Glutamatergic neuron (in vitro differentiated cells): ENCODE measurements around the gene MED13L. TPM values are rescaled to one million over a fixed set of nuclear protein-coding genes. Genes with fewer than 3 reads are reported as not detected.

ENCODE experiments used
- DNase-seq: peaks from one replicate; pipeline ENCODE4 v3.0.0; 2022
- H3K27ac Mint-ChIP-seq: one replicate; pipeline ENCODE4 v1.8.0; 2020; ENCODE audit warnings: mild to moderate bottlenecking, mixed read lengths, inconsistent platforms; ENCODE audit not compliant: unreplicated experiment
- H3K27me3 Mint-ChIP-seq: one replicate; pipeline ENCODE4 v1.8.0; 2020; ENCODE audit warnings: mild to moderate bottlenecking, moderate library complexity, mixed read lengths, inconsistent platforms; ENCODE audit not compliant: unreplicated experiment
- H3K36me3 Mint-ChIP-seq: one replicate; pipeline ENCODE4 v1.8.0; 2020; ENCODE audit warnings: mild to moderate bottlenecking, mixed read lengths, inconsistent platforms; ENCODE audit not compliant: unreplicated experiment
- H3K4me1 Mint-ChIP-seq: one replicate; pipeline ENCODE4 v1.8.0; 2020; ENCODE audit warnings: mild to moderate bottlenecking, low read depth, mixed read lengths, inconsistent platforms; ENCODE audit not compliant: unreplicated experiment
- H3K4me3 Mint-ChIP-seq: one replicate; pipeline ENCODE4 v1.8.0; 2020; ENCODE audit warnings: mild to moderate bottlenecking, mixed read lengths, inconsistent platforms; ENCODE audit not compliant: unreplicated experiment
- H3K9me3 Mint-ChIP-seq: one replicate; pipeline ENCODE4 v1.8.0; 2020; ENCODE audit warnings: mild to moderate bottlenecking, moderate library complexity, mixed read lengths, inconsistent platforms; ENCODE audit not compliant: unreplicated experiment
- total RNA-seq: library from RNA; stranded (reverse); fragmentation: NEBNext Ultra II Directional; extraction: Animal tissue kit (Norgen Biotek cat#: 25700); gene quantifications from one replicate; pipeline ENCODE4 v1.2.1, GENCODE V29; 2021; ENCODE audit not compliant: unreplicated experiment
- TF ChIP-seq, protein P1 (sequence below): fragments of 200-600 bp; sonication (generic); IDR thresholded peaks from one replicate; pipeline ENCODE4 v1.5.0; 2021; ENCODE audit not compliant: partially characterized antibody, unreplicated experiment

The MED13L gene
- total RNA-seq, 1 donor from 2014 or later, result 95.5 TPM

DNA sequence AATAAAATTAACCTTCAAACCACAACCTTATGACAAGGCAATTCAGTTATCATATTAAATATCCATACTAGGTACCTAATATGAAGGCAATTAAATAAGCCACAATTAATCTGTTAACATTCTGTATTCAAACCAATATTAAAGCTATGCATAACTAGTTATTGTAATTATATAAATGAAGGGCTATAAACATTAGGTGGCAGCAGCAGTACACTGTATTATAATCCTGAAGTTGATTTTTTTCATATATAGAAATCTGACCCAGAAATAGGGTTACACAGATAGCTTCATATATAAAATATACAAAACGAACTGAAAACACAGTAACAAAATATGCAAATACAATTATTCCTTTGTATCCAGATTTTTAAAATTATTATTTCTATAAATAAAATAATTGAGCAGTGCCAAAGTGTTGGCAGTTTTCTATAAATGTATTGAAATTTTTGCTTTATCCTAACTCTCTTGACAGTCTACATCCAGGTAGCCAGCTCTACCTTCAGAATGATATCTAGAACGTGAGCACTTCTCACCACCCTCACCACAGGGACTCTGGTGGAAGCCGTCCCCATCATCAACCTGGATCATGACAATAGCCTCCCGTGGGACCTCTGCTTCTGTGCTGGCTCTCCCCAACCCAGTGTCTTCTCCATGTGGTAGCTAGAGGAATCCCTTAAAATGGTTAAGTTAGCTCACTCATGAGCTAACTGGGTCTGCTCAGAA, 136.2 kb downstream of the MED13L start:
- Mint-ChIP-seq H3K27ac (no peak overlapping the region), H3K27me3 (no peaks in the 10 kb centered on the region), H3K4me1 (peaks cover 15% of the 10 kb centered on the region), H3K9me3 (peaks cover 2% of the 10 kb centered on the region), H3K36me3 (no peaks in the 10 kb centered on the region), H3K4me3 (no peak overlapping the region)
- TF ChIP-seq, protein P1, sequence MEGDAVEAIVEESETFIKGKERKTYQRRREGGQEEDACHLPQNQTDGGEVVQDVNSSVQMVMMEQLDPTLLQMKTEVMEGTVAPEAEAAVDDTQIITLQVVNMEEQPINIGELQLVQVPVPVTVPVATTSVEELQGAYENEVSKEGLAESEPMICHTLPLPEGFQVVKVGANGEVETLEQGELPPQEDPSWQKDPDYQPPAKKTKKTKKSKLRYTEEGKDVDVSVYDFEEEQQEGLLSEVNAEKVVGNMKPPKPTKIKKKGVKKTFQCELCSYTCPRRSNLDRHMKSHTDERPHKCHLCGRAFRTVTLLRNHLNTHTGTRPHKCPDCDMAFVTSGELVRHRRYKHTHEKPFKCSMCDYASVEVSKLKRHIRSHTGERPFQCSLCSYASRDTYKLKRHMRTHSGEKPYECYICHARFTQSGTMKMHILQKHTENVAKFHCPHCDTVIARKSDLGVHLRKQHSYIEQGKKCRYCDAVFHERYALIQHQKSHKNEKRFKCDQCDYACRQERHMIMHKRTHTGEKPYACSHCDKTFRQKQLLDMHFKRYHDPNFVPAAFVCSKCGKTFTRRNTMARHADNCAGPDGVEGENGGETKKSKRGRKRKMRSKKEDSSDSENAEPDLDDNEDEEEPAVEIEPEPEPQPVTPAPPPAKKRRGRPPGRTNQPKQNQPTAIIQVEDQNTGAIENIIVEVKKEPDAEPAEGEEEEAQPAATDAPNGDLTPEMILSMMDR, result no peak
- DNase-seq, result no peak

DNA sequence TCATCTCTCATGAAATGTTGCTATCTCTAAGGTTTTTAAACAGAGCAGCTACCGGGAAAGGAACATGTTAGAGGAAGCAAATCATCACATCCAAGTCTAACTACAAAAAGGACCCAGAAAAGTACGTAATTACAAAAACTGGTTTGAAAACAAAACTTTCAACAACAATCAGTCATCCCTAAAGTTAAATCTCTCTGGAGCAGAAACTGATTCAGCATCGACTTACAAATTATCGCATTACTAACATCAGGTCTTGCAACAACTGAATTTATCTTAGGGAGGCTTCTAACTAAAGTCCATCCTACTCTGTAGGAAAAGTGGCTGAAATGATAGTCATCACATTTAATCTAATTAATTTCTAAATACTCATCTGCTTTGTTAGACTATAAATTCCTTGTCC, 137.0 kb downstream of the MED13L start:
- H3K9me3 Mint-ChIP-seq, result peaks cover 2% of the 10 kb centered on the region

DNA sequence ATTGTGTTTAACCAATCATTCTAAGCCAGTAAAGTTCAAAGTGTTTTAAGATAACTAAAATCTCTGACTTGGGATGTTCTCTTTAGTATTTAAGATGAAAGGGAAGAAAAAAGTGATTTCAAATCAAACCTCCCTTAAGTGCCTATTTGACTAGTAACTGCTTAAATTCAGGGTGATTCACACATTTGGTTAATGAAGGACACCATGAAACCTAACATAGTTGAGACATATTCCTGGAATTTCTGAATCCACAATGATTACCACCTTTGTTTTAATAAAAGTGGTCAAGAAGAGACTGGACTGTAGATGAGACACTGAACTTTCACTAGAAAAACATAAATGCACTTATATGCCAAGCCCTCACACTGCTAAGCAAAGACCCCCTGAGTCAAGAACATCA, 138.7 kb downstream of the MED13L start:
- H3K9me3 Mint-ChIP-seq, result peaks cover 2% of the 10 kb centered on the region
- H3K36me3 Mint-ChIP-seq, result no peaks in the 10 kb centered on the region
- no peak overlapping the region for H3K27ac Mint-ChIP-seq
- peaks cover 4% of the 10 kb centered on the region for H3K27me3 Mint-ChIP-seq
- DNase-seq, result no peak
- H3K4me1 Mint-ChIP-seq, result peaks cover 10% of the 10 kb centered on the region
- TF ChIP-seq, protein P1, result no peak
- H3K4me3 Mint-ChIP-seq, result no peak overlapping the region

More for the DNA sequence above, 137.0 kb downstream of the MED13L start:
- DNase-seq, result no peak
- H3K4me1 Mint-ChIP-seq, result peaks cover 15% of the 10 kb centered on the region
- no peak overlapping the region for H3K4me3 Mint-ChIP-seq
- TF ChIP-seq, protein P1, result no peak
- H3K36me3 Mint-ChIP-seq, result no peaks in the 10 kb centered on the region
- no peaks in the 10 kb centered on the region for H3K27me3 Mint-ChIP-seq
- no peak overlapping the region for H3K27ac Mint-ChIP-seq

DNA sequence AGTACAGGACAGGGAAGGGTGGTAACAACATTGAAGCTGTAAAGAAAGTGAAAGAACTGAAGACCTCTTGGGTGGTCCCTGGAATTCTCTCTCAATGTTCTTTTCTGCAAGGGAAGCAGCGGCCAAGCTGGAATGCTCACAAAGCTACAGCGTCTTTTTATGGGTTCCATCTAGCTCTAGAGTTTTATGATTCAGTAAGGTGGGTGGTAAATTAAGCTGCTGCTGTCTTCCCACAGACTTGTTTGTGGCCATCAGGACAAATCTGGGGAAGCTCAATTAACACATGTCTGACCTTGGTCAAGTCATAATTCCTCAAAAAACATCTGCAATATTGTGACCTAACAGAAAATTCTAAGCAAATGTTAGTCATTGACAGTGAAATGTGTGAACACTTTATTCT, 139.1 kb downstream of the MED13L start:
- Mint-ChIP-seq H3K9me3 (peaks cover 2% of the 10 kb centered on the region), H3K4me3 (no peak overlapping the region), H3K4me1 (peaks cover 14% of the 10 kb centered on the region), H3K36me3 (no peaks in the 10 kb centered on the region), H3K27me3 (peaks cover 4% of the 10 kb centered on the region), H3K27ac (no peak overlapping the region)
- DNase-seq, result no peak
- TF ChIP-seq, protein P1, result no peak

DNA sequence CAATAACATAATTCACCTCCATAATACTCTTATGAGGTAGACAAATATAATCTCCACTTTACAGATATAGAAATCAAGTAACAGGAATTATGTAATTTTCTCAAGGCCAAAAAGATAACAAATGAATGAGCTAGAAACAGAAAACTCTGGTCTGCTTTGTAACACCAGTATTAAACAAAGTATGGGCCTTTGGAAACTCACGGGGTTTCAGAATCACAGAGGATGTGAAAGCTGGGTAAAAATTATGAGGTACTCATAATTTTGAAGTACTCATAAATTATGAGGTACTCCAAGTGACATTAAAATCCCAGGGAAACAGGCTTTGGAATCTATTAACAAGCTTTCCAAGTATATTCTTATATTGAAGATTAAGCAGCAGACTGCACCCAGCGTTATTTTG, 140.2 kb downstream of the MED13L start:
- peaks cover 18% of the 10 kb centered on the region for H3K4me1 Mint-ChIP-seq
- TF ChIP-seq, protein P1, result no peak
- H3K27me3 Mint-ChIP-seq, result peaks cover 6% of the 10 kb centered on the region
- H3K27ac Mint-ChIP-seq, result no peak overlapping the region
- H3K9me3 Mint-ChIP-seq, result peaks cover 4% of the 10 kb centered on the region
- no peaks in the 10 kb centered on the region for H3K36me3 Mint-ChIP-seq
- H3K4me3 Mint-ChIP-seq, result no peak overlapping the region
- DNase-seq, result no peak
